Measurements from ENCODE around the gene MRPS25. TPM values are rescaled to one million over a fixed set of nuclear protein-coding genes. Genes with fewer than 3 reads are reported as not detected.

MRPS25 gene
- polyA plus RNA-seq, 1 donor from 2014 or later = 74.4 TPM

GRCh38 chr3:15099364-15100098 is 34.4 kb upstream of the MRPS25 start:
- no peaks in the 10 kb centered on the region for H3F3A ChIP-seq (ENCODE audit: insufficient read depth, low read length, poor library complexity, severe bottlenecking)
- no peak for TF ChIP-seq MXI1 (conservative IDR thresholded peaks at IDR 0.05; ENCODE audit: poor library complexity, severe bottlenecking)
- no peak for TF ChIP-seq EZH2 (IDR thresholded peaks at IDR 0.05; ENCODE audit: borderline replicate concordance, insufficient read depth, low read length, poor library complexity, severe bottlenecking)
- no peaks in the 10 kb centered on the region for H3K9me2 ChIP-seq (ENCODE audit: insufficient read depth, low read length)
- peak overlapping the region; percentile 47 for H3K4me2 ChIP-seq (ENCODE audit: low read length)
- peaks cover 23% of the 10 kb centered on the region for H3K79me2 ChIP-seq (replicated peaks; ENCODE audit: insufficient read depth, low read length)
- H3K4me3 ChIP-seq (ENCODE audit: low read length) = peak overlapping the region; percentile 70
- no peaks in the 10 kb centered on the region for H3K36me3 ChIP-seq (ENCODE audit: insufficient read depth, low read length)
- no peaks in the 10 kb centered on the region for H3K27me3 ChIP-seq (ENCODE audit: insufficient read depth, low read depth, low read length)
- H4K20me1 ChIP-seq (ENCODE audit: insufficient read depth) = no peaks in the 10 kb centered on the region
- H3K9ac ChIP-seq (ENCODE audit: low read length) = peak overlapping the region; percentile 94
- H3K9me3 ChIP-seq (ENCODE audit: low read length) = no peaks in the 10 kb centered on the region
- H3K27ac ChIP-seq (ENCODE audit: low read length) = peak overlapping the region; percentile 85
- peak overlapping the region; percentile 68 for H2AFZ ChIP-seq (ENCODE audit: low read depth, low read length)

DNA sequence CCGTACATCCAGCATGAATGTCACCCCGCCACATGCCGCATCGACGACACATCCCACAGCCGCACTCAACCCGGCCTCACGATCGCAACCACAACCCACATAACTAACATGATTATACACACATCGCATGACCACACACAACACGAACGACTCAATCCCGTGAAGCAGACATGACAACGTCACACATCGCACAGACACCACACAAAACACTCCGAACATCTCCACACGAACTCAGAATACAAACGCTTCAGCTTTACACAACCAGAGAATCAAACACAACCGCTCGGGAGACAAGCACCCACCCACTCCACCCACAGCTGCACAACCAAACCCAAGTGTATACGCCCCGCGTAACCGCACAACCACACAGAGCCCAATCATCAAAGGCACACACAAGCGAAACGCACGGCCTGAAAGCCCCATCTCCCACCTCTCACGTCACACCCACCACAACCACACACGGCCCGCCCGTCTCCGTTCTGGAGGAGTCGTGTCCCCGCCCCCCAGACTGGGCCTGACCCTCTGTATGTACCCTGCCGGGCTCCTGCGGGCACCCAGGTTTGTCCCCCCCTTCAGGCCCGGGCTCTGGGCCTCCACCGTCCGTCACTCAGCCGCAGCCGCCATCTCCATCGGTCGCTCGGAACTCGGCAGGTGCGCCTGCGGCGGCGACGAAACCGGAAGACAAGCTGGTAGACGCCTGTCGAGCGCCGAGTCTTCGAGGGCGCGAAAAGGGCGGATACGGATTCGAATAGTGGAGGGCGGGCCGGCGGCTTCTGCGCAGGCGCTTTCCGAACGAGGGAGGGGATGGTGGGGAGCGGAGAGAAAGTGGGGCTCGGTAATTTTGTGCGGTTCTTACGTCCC is 33.6 kb upstream of the MRPS25 start, which contains the start of gene RBSN:
Gene RBSN (minus strand): TSS at position 646 of the 861 bp plus-strand sequence. CDS start 3,028 bp downstream, outside the sequence.
- TF ChIP-seq SMC3 (conservative IDR thresholded peaks at IDR 0.05; ENCODE audit: poor library complexity) (no peak), TAF1 (IDR thresholded peaks at IDR 0.05; ENCODE audit: low read depth) (peak; percentile 74), RAD21 (conservative IDR thresholded peaks at IDR 0.05) (peak; percentile 11), EP300 (conservative IDR thresholded peaks at IDR 0.05; ENCODE audit: poor library complexity, severe bottlenecking) (peak; percentile 62), EZH2 (IDR thresholded peaks at IDR 0.05; ENCODE audit: borderline replicate concordance, insufficient read depth, low read length, poor library complexity, severe bottlenecking) (no peak), MXI1 (conservative IDR thresholded peaks at IDR 0.05; ENCODE audit: poor library complexity, severe bottlenecking) (peak; percentile 77), POLR2AphosphoS5 (IDR thresholded peaks at IDR 0.05) (peak; percentile 94)
- TF ChIP-seq, protein P1, sequence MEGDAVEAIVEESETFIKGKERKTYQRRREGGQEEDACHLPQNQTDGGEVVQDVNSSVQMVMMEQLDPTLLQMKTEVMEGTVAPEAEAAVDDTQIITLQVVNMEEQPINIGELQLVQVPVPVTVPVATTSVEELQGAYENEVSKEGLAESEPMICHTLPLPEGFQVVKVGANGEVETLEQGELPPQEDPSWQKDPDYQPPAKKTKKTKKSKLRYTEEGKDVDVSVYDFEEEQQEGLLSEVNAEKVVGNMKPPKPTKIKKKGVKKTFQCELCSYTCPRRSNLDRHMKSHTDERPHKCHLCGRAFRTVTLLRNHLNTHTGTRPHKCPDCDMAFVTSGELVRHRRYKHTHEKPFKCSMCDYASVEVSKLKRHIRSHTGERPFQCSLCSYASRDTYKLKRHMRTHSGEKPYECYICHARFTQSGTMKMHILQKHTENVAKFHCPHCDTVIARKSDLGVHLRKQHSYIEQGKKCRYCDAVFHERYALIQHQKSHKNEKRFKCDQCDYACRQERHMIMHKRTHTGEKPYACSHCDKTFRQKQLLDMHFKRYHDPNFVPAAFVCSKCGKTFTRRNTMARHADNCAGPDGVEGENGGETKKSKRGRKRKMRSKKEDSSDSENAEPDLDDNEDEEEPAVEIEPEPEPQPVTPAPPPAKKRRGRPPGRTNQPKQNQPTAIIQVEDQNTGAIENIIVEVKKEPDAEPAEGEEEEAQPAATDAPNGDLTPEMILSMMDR (IDR thresholded peaks at IDR 0.05; ENCODE audit: poor library complexity, severe bottlenecking) = no peak
- TF ChIP-seq, protein P2, sequence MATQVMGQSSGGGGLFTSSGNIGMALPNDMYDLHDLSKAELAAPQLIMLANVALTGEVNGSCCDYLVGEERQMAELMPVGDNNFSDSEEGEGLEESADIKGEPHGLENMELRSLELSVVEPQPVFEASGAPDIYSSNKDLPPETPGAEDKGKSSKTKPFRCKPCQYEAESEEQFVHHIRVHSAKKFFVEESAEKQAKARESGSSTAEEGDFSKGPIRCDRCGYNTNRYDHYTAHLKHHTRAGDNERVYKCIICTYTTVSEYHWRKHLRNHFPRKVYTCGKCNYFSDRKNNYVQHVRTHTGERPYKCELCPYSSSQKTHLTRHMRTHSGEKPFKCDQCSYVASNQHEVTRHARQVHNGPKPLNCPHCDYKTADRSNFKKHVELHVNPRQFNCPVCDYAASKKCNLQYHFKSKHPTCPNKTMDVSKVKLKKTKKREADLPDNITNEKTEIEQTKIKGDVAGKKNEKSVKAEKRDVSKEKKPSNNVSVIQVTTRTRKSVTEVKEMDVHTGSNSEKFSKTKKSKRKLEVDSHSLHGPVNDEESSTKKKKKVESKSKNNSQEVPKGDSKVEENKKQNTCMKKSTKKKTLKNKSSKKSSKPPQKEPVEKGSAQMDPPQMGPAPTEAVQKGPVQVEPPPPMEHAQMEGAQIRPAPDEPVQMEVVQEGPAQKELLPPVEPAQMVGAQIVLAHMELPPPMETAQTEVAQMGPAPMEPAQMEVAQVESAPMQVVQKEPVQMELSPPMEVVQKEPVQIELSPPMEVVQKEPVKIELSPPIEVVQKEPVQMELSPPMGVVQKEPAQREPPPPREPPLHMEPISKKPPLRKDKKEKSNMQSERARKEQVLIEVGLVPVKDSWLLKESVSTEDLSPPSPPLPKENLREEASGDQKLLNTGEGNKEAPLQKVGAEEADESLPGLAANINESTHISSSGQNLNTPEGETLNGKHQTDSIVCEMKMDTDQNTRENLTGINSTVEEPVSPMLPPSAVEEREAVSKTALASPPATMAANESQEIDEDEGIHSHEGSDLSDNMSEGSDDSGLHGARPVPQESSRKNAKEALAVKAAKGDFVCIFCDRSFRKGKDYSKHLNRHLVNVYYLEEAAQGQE (IDR thresholded peaks at IDR 0.05; ENCODE audit: borderline replicate concordance) = peak; percentile 88

More for the DNA sequence above, 33.6 kb upstream of the MRPS25 start, which contains the start of gene RBSN:
- peaks cover 23% of the 10 kb centered on the region for H3K79me2 ChIP-seq (replicated peaks; ENCODE audit: insufficient read depth, low read length)
- no peaks in the 10 kb centered on the region for H4K20me1 ChIP-seq (ENCODE audit: insufficient read depth)
- H3K27me3 ChIP-seq (ENCODE audit: insufficient read depth, low read depth, low read length) = no peaks in the 10 kb centered on the region
- no peaks in the 10 kb centered on the region for H3K9me2 ChIP-seq (ENCODE audit: insufficient read depth, low read length)
- H3K9me3 ChIP-seq (ENCODE audit: low read length) = no peaks in the 10 kb centered on the region
- peak within 1 kb of the TSS; percentile 70 for H3K4me3 ChIP-seq (ENCODE audit: low read length)
- no peaks in the 10 kb centered on the region for H3F3A ChIP-seq (ENCODE audit: insufficient read depth, low read length, poor library complexity, severe bottlenecking)
- peak within 1 kb of the TSS; percentile 69 for H3K4me2 ChIP-seq (ENCODE audit: low read length)
- peak within 1 kb of the TSS; percentile 85 for H3K27ac ChIP-seq (ENCODE audit: low read length)
- peak within 1 kb of the TSS; percentile 94 for H3K9ac ChIP-seq (ENCODE audit: low read length)
- H3K36me3 ChIP-seq (ENCODE audit: insufficient read depth, low read length) = peaks cover 5% of the 10 kb centered on the region
- H2AFZ ChIP-seq (ENCODE audit: low read depth, low read length) = peak within 1 kb of the TSS; percentile 68
